B cell (primary cell): ENCODE measurements around the gene EPAS1. TPM values are rescaled to one million over a fixed set of nuclear protein-coding genes. Genes with fewer than 3 reads are reported as not detected.

Experiments
- ATAC-seq: fragments of 200-7000 bp; cut with Tn5 transposase; one replicate; pipeline ENCODE4 v1.10.0; 2021; ENCODE audit warnings: low read depth, mild to moderate bottlenecking, moderate number of reproducible peaks, moderate library complexity
- CTCF ChIA-PET: fragments of 350-600 bp; sonication (Branson Sonifier 250); formaldehyde crosslinking; loops from one replicate; lab custom pipeline; 2021; ENCODE audit warnings: antibody characterized with exemption, inconsistent platforms; lab: Charles Lee
- POLR2A ChIA-PET: fragments of 350-600 bp; sonication (Branson Sonifier 250); formaldehyde crosslinking; loops from one replicate; lab custom pipeline; 2021; ENCODE audit warnings: antibody characterized with exemption; lab: Charles Lee
- DNase-seq: peaks from one replicate; pipeline ENCODE4 v3.0.0; 2013
- H2AFZ ChIP-seq: 2 replicates; pipeline ENCODE4 v1.6.1; 2012; ENCODE audit warnings: mild to moderate bottlenecking, low read depth, low read length; ENCODE audit not compliant: insufficient read depth, poor library complexity, severe bottlenecking
- H3K27ac ChIP-seq, 2 donors: 1 replicate in 1 of 2; 2 replicates in 1 of 2; pipeline ENCODE4 v1.5.1; 2012 to 2013; ENCODE audit warnings: low read length in 2 of 2, mild to moderate bottlenecking in 2 of 2, moderate library complexity in 1 of 2
- H3K27me3 ChIP-seq, 4 experiments: fragments of 200-600 bp in 1 of 4; sonication (generic) in 1 of 4; replicated peaks in 1 of 4; 1 replicate in 2 of 4; 2 replicates in 2 of 4; pipeline versions ENCODE4 v1.6.1 to v1.7.0; 2013 to 2016; ENCODE audit warnings: low read length in 3 of 4, mild to moderate bottlenecking in 2 of 4, mixed read lengths in 1 of 4, moderate library complexity in 1 of 4; ENCODE audit not compliant: insufficient read depth in 4 of 4, control insufficient read depth in 3 of 4; ENCODE audit errors: control extremely low read depth in 1 of 4
- H3K36me3 ChIP-seq, 2 experiments: replicated peaks in 1 of 2; 1 replicate in 1 of 2; 2 replicates in 1 of 2; pipeline versions ENCODE4 v1.6.1 to v1.7.1; 2013; ENCODE audit warnings: low read length in 1 of 2; ENCODE audit not compliant: insufficient read depth in 2 of 2, control insufficient read depth in 1 of 2; ENCODE audit errors: control extremely low read depth in 1 of 2, extremely low read depth in 1 of 2
- H3K4me1 ChIP-seq, 2 donors: fragments of 200-600 bp in 1 of 2; sonication (generic) in 1 of 2; 1 replicate in 1 of 2; 2 replicates in 1 of 2; pipeline versions ENCODE4 v1.5.1 to v1.6.1; 2013 to 2017; ENCODE audit warnings: low read length in 2 of 2; ENCODE audit not compliant: control insufficient read depth in 2 of 2, insufficient read depth in 2 of 2
- H3K4me2 ChIP-seq: replicated peaks from 2 replicates; pipeline ENCODE3; 2012; ENCODE audit warnings: mild to moderate bottlenecking, low read depth, low read length; ENCODE audit not compliant: poor library complexity, severe bottlenecking
- H3K4me3 ChIP-seq, 5 experiments: fragments of 200-600 bp in 1 of 5; sonication (generic) in 1 of 5; 1 replicate in 3 of 5; 2 replicates in 2 of 5; pipeline versions ENCODE4 v1.5.1 to v1.7.0; 2011 to 2016; ENCODE audit warnings: low read length in 4 of 5, mild to moderate bottlenecking in 4 of 5, low read depth in 2 of 5, control low read depth in 1 of 5, moderate library complexity in 1 of 5; ENCODE audit not compliant: insufficient read depth in 1 of 5; ENCODE audit errors: control extremely low read depth in 1 of 5, extremely low read depth in 1 of 5
- H3K79me2 ChIP-seq: fragments of 200-600 bp; sonication (generic); one replicate; pipeline ENCODE4 v1.6.0; 2016; ENCODE audit warnings: low read length; ENCODE audit not compliant: control insufficient read depth, insufficient read depth
- H3K9ac ChIP-seq: fragments of 200-600 bp; sonication (generic); 2 replicates; pipeline ENCODE4 v1.6.1; 2017; ENCODE audit warnings: mild to moderate bottlenecking, low read length, moderate library complexity
- H3K9me3 ChIP-seq, 3 donors: one replicate each; pipeline versions ENCODE4 v1.6.1 to v1.7.1; 2013; ENCODE audit warnings: low read length in 2 of 3; ENCODE audit not compliant: control insufficient read depth in 2 of 3, insufficient read depth in 1 of 3; ENCODE audit errors: control extremely low read depth in 1 of 3
- H4K20me1 ChIP-seq: 2 replicates; pipeline ENCODE4 v1.6.0; 2012; ENCODE audit warnings: mild to moderate bottlenecking, low read length; ENCODE audit not compliant: insufficient read depth, control insufficient read depth, poor library complexity, severe bottlenecking
- H3K27ac Mint-ChIP-seq: one replicate; pipeline ENCODE4 v1.8.0; 2021; ENCODE audit warnings: mixed read lengths
- H3K27me3 Mint-ChIP-seq: one replicate; pipeline ENCODE4 v1.8.0; 2021; ENCODE audit warnings: mixed read lengths
- H3K4me1 Mint-ChIP-seq: one replicate; pipeline ENCODE4 v1.8.0; 2021; ENCODE audit warnings: mixed read lengths
- H3K4me3 Mint-ChIP-seq: one replicate; pipeline ENCODE4 v1.8.0; 2021; ENCODE audit warnings: mixed read lengths
- H3K9me3 Mint-ChIP-seq: one replicate; pipeline ENCODE4 v1.8.0; 2022; ENCODE audit warnings: mixed read lengths; ENCODE audit not compliant: insufficient read depth
- CTCF ChIP-seq: fragments of 200-600 bp; IDR thresholded peaks from one replicate; pipeline ENCODE4 v1.8.0; 2022; ENCODE audit warnings: antibody characterized with exemption, mild to moderate bottlenecking
- EZH2 ChIP-seq: IDR thresholded peaks from 2 replicates; pipeline ENCODE4 v1.6.1; 2012; ENCODE audit warnings: borderline replicate concordance, low read depth, mild to moderate bottlenecking, moderate library complexity, low read length; ENCODE audit not compliant: insufficient read depth, poor library complexity, severe bottlenecking
- WGBS: methylation state at CpG from one replicate; pipeline ENCODE4 v1.1.5; 2013; ENCODE audit warnings: missing lambda C conversion rate; ENCODE audit not compliant: insufficient coverage; 5-methylcytosine and 5-hydroxymethylcytosine counted together
- intact Hi-C: fragments of 100-400 bp; cut with micrococcal nuclease; formaldehyde crosslinking; loops from one replicate; pipeline ENCODE4 v1.10.0; 2022
- polyA plus RNA-seq: library from polyadenylated mRNA; depleted of rRNA; stranded (reverse); fragments of >200 nt; gene quantifications from 2 replicates; pipeline ENCODE4 v1.2.3, GENCODE V29; 2012
- total RNA-seq, 2 donors: library from RNA; stranded (reverse); fragments of 120-200 nt in 1 of 2; gene quantifications; 1 replicate in 1 of 2; 2 replicates in 1 of 2; pipeline versions ENCODE4 v1.2.3 to v1.2.4, GENCODE V29; 2013 to 2022

EPAS1 gene
- total and polyA plus RNA-seq, 2 donors (not counting 1 experiment from before 2014, with no cell fraction given), result 0.06 to 0.37 TPM

DNA sequence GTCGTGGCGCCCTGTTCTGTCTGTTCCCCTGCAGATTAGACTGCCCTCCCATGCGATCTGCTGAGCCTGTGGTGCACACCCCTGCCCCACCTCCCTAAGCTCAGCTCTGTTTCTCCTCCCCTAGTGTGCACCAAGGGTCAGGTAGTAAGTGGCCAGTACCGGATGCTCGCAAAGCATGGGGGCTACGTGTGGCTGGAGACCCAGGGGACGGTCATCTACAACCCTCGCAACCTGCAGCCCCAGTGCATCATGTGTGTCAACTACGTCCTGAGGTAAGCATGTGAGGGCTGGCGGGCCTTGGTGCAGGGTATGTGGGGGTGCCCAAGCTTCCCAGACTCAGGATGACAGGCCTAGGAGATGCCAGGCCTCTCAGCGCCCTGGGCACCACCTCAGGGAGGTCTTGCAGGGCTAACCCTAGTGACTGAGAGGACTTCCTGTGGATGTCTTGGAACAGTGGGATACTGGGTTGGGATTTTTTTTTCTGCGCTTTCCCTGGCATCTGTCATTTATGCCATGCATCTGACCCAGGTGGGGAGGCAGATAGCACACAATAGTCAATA, 78.4 kb downstream of the EPAS1 start:
- intact Hi-C loops, result no loop called here
- ChIA-PET POLR2A (no interaction called here), CTCF (interaction anchor here (1.9 to 2.5 kb wide), 2 partner anchors 10 to 12 kb away, joined by 8 to 9 read pairs; no protein-coding TSS in a partner anchor)
- no peak overlapping the region for H3K27ac Mint-ChIP-seq
- Histone ChIP-seq H3K79me2 (no peaks in the 10 kb centered on the region), H3K36me3 (no peaks in the 10 kb centered on the region), H3K27ac (no peak overlapping the region), H4K20me1 (no peaks in the 10 kb centered on the region), H3K9me3 (no peaks in the 10 kb centered on the region), H2AFZ (no peak overlapping the region), H3K9ac (no peak overlapping the region), H3K27me3 (no peaks in the 10 kb centered on the region), H3K4me2 (no peak overlapping the region), H3K4me1 (no peaks in the 10 kb centered on the region), H3K4me3 (no peak overlapping the region)
- no peak for DNase-seq
- H3K9me3 Mint-ChIP-seq, result no peaks in the 10 kb centered on the region
- H3K4me3 Mint-ChIP-seq, result no peak overlapping the region
- no peaks in the 10 kb centered on the region for H3K4me1 Mint-ChIP-seq
- TF ChIP-seq CTCF (no peak), EZH2 (no peak)
- 92% methylated on average over 11 of the region's 12 CpGs for WGBS
- no peaks in the 10 kb centered on the region for H3K27me3 Mint-ChIP-seq
- ATAC-seq, result no peak

GRCh38 chr2:46376586-46376985, 79.4 kb downstream of the EPAS1 start:
- no peaks in the 10 kb centered on the region for H3K4me1 ChIP-seq
- WGBS, result 93% methylated on average over 4 of the region's 7 CpGs
- no peaks in the 10 kb centered on the region for H3K36me3 ChIP-seq
- no peaks in the 10 kb centered on the region for H3K27me3 ChIP-seq
- TF ChIP-seq EZH2 (no peak), CTCF (no peak)
- no peak for ATAC-seq
- ChIA-PET POLR2A (no interaction called here), CTCF (no interaction called here)
- H3K9me3 ChIP-seq, result no peaks in the 10 kb centered on the region
- no peaks in the 10 kb centered on the region for H3K27me3 Mint-ChIP-seq
- no peak overlapping the region for H3K4me2 ChIP-seq
- H3K9ac ChIP-seq, result no peak overlapping the region
- intact Hi-C loops, result no loop called here
- no peak overlapping the region for H3K4me3 ChIP-seq
- no peak for DNase-seq
- no peak overlapping the region for H3K27ac Mint-ChIP-seq
- no peaks in the 10 kb centered on the region for H4K20me1 ChIP-seq
- H3K27ac ChIP-seq, result no peak overlapping the region
- no peaks in the 10 kb centered on the region for H3K9me3 Mint-ChIP-seq
- H3K4me3 Mint-ChIP-seq, result no peak overlapping the region
- no peak overlapping the region for H2AFZ ChIP-seq
- no peaks in the 10 kb centered on the region for H3K4me1 Mint-ChIP-seq
- H3K79me2 ChIP-seq, result no peaks in the 10 kb centered on the region
